HepG2 (cell line): ENCODE results near the gene SLC22A23. TPM values are rescaled to one million over a fixed set of nuclear protein-coding genes. Genes with fewer than 3 reads are reported as not detected.

Experiments
- ARID5B ChIP-seq: IDR thresholded peaks from 2 replicates; pipeline ENCODE4 v1.4.0; 2020; ENCODE audit warnings: mild to moderate bottlenecking, missing genetic modification reagents
- BRF2 ChIP-seq: sonication (generic); formaldehyde crosslinking; IDR thresholded peaks from 2 replicates; pipeline ENCODE4 v1.8.1; 2022; ENCODE audit warnings: mild to moderate bottlenecking, missing genetic modification reagents
- CHCHD3 ChIP-seq: sonication (generic); formaldehyde crosslinking; IDR thresholded peaks from 2 replicates; pipeline ENCODE4 v1.8.0; 2022; ENCODE audit warnings: mild to moderate bottlenecking, missing genetic modification reagents, moderate library complexity
- HNF4A ChIP-seq: sonication (generic); formaldehyde crosslinking; IDR thresholded peaks from 2 replicates; pipeline ENCODE4 v1.4.0; 2020; ENCODE audit warnings: missing genetic modification reagents
- KAT2B ChIP-seq: fragments of 150-350 bp; IDR thresholded peaks from 2 replicates; pipeline ENCODE4 v1.6.1; 2014; ENCODE audit warnings: low read depth, low read length, borderline replicate concordance
- KDM6A ChIP-seq: IDR thresholded peaks from 2 replicates; pipeline ENCODE4 v1.6.1; 2016; ENCODE audit warnings: low read depth
- NR0B2 ChIP-seq: sonication (generic); formaldehyde crosslinking; IDR thresholded peaks from 2 replicates; pipeline ENCODE4 v1.4.0; 2020; ENCODE audit warnings: mild to moderate bottlenecking, missing genetic modification reagents
- NR2F6 ChIP-seq, 2 experiments: IDR thresholded peaks; 2 replicates each; pipeline ENCODE4 v1.6.1; 2016; ENCODE audit warnings: antibody characterized with exemption in 1 of 2, mild to moderate bottlenecking in 1 of 2
- ZC3H13 ChIP-seq: sonication (generic); formaldehyde crosslinking; IDR thresholded peaks from 2 replicates; pipeline ENCODE4 v1.8.1; 2023; ENCODE audit warnings: mild to moderate bottlenecking, missing genetic modification reagents, moderate library complexity
- ZFP82 ChIP-seq: sonication (generic); formaldehyde crosslinking; IDR thresholded peaks from 2 replicates; pipeline ENCODE4 v1.5.1; 2020; ENCODE audit warnings: mild to moderate bottlenecking, missing genetic modification reagents, borderline replicate concordance
- ZMAT3 ChIP-seq: sonication (generic); formaldehyde crosslinking; conservative IDR thresholded peaks from 2 replicates; pipeline ENCODE4 v1.7.0; 2021; ENCODE audit warnings: missing genetic modification reagents
- ZNF672 ChIP-seq: sonication (generic); formaldehyde crosslinking; IDR thresholded peaks from 2 replicates; pipeline ENCODE4 v1.8.1; 2022; ENCODE audit warnings: missing genetic modification reagents
- ZSCAN31 ChIP-seq: sonication (generic); formaldehyde crosslinking; IDR thresholded peaks from 2 replicates; pipeline ENCODE4 v1.5.0; 2020; ENCODE audit warnings: low read depth, mild to moderate bottlenecking, missing genetic modification reagents
- polyA plus RNA-seq, 8 experiments: library from polyadenylated mRNA; depleted of rRNA in 3 of 8; stranded (reverse) in 7 of 8; unstranded in 1 of 8; fragments of >200 nt; fragmentation: Illumina TruSeq in 4 of 8; extraction: Trizol in 4 of 8; gene quantifications; 2 replicates each; pipeline versions ENCODE4 v1.2.1 to v1.2.3, GENCODE V29; 2011 to 2016; ENCODE audit warnings: low read depth in 4 of 8, missing spikeins in 1 of 8, mixed read lengths in 1 of 8; ENCODE audit not compliant: insufficient read depth in 1 of 8
- total RNA-seq, 5 experiments: library from RNA; depleted of rRNA; stranded (reverse); fragments of >200 nt; fragmentation: Illumina TruSeq; extraction: Trizol; gene quantifications; 2 replicates each; pipeline ENCODE4 v1.2.3, GENCODE V29; 2016; ENCODE audit warnings: low read depth in 1 of 5
- TF ChIP-seq, protein P1 (sequence below): sonication (generic); formaldehyde crosslinking; IDR thresholded peaks from 2 replicates; pipeline ENCODE4 v1.4.0; 2020; ENCODE audit warnings: missing genetic modification reagents
- TF ChIP-seq, protein P2 (sequence below): sonication (generic); formaldehyde crosslinking; IDR thresholded peaks from 2 replicates; pipeline ENCODE4 v1.8.1; 2023; ENCODE audit warnings: mild to moderate bottlenecking, missing genetic modification reagents, borderline replicate concordance

SLC22A23 gene
- total and polyA plus RNA-seq, 2 of the 13 experiments (the other 11 are each of a cell fraction or from before 2014, with no cell fraction given), result 11.8 to 17.5 TPM

- TF ChIP-seq ZSCAN31, result no peak
- no peak for TF ChIP-seq NR2F6 (IDR thresholded peaks at IDR 0.05)
- 0 out of 2 replicates have a peak, but pooled peaks have one; percentile 25 for TF ChIP-seq NR2F6 (CRISPR knock-in tag; IDR thresholded peaks at IDR 0.05)
- TF ChIP-seq KAT2B, result no peak
- TF ChIP-seq ZC3H13 (CRISPR knock-in tag), result no peak
- no peak for TF ChIP-seq ZNF672
- no peak for TF ChIP-seq ARID5B (CRISPR knock-in tag)
- peak; percentile 47; the same call in 1 of the 2 replicates for TF ChIP-seq HNF4A
- no peak for TF ChIP-seq NR0B2 (CRISPR knock-in tag)
- TF ChIP-seq, protein P1, sequence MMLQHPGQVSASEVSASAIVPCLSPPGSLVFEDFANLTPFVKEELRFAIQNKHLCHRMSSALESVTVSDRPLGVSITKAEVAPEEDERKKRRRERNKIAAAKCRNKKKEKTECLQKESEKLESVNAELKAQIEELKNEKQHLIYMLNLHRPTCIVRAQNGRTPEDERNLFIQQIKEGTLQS (CRISPR knock-in tag), result no peak
- TF ChIP-seq ZMAT3 (CRISPR knock-in tag), result no peak
- TF ChIP-seq CHCHD3 (CRISPR knock-in tag), result no peak
- TF ChIP-seq KDM6A (CRISPR knock-in tag), result no peak
- no peak for TF ChIP-seq ZFP82 (CRISPR knock-in tag)
- no peak for TF ChIP-seq BRF2
- TF ChIP-seq, protein P2, sequence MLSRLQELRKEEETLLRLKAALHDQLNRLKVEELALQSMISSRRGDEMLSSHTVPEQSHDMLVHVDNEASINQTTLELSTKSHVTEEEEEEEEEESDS (CRISPR knock-in tag), result no peak
Observed at GRCh38 chr6:3439961-3440360, 16.9 kb downstream of the SLC22A23 start (continued).
